ENCODE data around the gene MAPKAP1.

MAPKAP1 gene

GRCh38 chr9:125707472-125707804 lies 430 bp upstream of the MAPKAP1 start:
- ATAC-seq = peak; percentile 16
- TF ChIP-seq ESRRG (CRISPR knock-in tag; IDR thresholded peaks at IDR 0.05) (no peak), PPARA (CRISPR knock-in tag; IDR thresholded peaks at IDR 0.05; ENCODE audit: borderline replicate concordance) (no peak), TSHZ2 (CRISPR knock-in tag; IDR thresholded peaks at IDR 0.05) (no peak), ZFP30 (CRISPR knock-in tag; IDR thresholded peaks at IDR 0.05) (no peak), ZFP3 (CRISPR knock-in tag; IDR thresholded peaks at IDR 0.05) (no peak), ZNF565 (CRISPR knock-in tag; conservative IDR thresholded peaks at IDR 0.05; ENCODE audit: low read depth) (no peak), ISL1 (CRISPR knock-in tag; IDR thresholded peaks at IDR 0.05) (no peak), CREB5 (CRISPR knock-in tag; IDR thresholded peaks at IDR 0.05; ENCODE audit: low read depth) (no peak), CSDC2 (CRISPR knock-in tag; IDR thresholded peaks at IDR 0.05) (no peak), BACH2 (CRISPR knock-in tag; IDR thresholded peaks at IDR 0.05; ENCODE audit: borderline replicate concordance) (no peak), GLIS3 (CRISPR knock-in tag; IDR thresholded peaks at IDR 0.05) (no peak)
- TF ChIP-seq, protein P1, sequence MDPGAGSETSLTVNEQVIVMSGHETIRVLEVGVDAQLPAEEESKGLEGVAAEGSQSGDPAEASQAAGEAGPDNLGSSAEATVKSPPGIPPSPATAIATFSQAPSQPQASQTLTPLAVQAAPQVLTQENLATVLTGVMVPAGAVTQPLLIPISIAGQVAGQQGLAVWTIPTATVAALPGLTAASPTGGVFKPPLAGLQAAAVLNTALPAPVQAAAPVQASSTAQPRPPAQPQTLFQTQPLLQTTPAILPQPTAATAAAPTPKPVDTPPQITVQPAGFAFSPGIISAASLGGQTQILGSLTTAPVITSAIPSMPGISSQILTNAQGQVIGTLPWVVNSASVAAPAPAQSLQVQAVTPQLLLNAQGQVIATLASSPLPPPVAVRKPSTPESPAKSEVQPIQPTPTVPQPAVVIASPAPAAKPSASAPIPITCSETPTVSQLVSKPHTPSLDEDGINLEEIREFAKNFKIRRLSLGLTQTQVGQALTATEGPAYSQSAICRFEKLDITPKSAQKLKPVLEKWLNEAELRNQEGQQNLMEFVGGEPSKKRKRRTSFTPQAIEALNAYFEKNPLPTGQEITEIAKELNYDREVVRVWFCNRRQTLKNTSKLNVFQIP (CRISPR knock-in tag; IDR thresholded peaks at IDR 0.05; ENCODE audit: borderline replicate concordance, low read depth) = no peak

DNA sequence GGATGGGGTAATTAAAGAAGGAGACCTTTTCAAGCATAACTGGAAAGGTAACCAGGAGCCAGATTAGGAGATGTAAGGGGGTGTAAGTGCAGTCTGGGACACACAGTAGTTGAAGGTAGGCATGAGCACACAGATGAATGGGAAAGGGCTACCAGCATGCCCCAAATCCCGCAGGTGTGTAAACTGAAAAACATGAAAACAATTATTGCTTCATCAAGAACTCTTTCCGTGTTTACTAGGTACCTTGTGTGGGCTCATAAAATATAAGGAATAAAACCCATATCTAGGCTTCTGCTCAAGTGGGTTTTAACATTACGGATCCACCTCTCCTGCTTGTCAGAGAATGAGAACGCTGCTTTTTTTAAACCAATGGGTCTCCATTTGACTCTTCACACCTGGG lies 1.1 kb downstream of the MAPKAP1 start:
- ATAC-seq = no peak
- TF ChIP-seq, protein P1 (CRISPR knock-in tag; IDR thresholded peaks at IDR 0.05; ENCODE audit: borderline replicate concordance, low read depth) = no peak
- no peak for TF ChIP-seq ARNTL (CRISPR knock-in tag; IDR thresholded peaks at IDR 0.05; ENCODE audit: borderline replicate concordance, low read depth)
- no peak for TF ChIP-seq ZNF70 (CRISPR knock-in tag; IDR thresholded peaks at IDR 0.05)
- no peak for TF ChIP-seq RARB (CRISPR knock-in tag; IDR thresholded peaks at IDR 0.05)
- TF ChIP-seq ESRRG (CRISPR knock-in tag; IDR thresholded peaks at IDR 0.05) = no peak
- no peak for TF ChIP-seq GLIS3 (CRISPR knock-in tag; IDR thresholded peaks at IDR 0.05)
- TF ChIP-seq ZC3H10 (CRISPR knock-in tag; IDR thresholded peaks at IDR 0.05) = no peak
- no peak for TF ChIP-seq SNAI2 (CRISPR knock-in tag; IDR thresholded peaks at IDR 0.05)
- no peak for TF ChIP-seq ISL1 (CRISPR knock-in tag; IDR thresholded peaks at IDR 0.05)
- TF ChIP-seq TSHZ2 (CRISPR knock-in tag; IDR thresholded peaks at IDR 0.05) = no peak
- TF ChIP-seq OSR1 (CRISPR knock-in tag; IDR thresholded peaks at IDR 0.05) = no peak
- TF ChIP-seq ZFP30 (CRISPR knock-in tag; IDR thresholded peaks at IDR 0.05) = no peak
- no peak for TF ChIP-seq CSRNP3 (CRISPR knock-in tag; IDR thresholded peaks at IDR 0.05)
- no peak for TF ChIP-seq ZNF565 (CRISPR knock-in tag; conservative IDR thresholded peaks at IDR 0.05; ENCODE audit: low read depth)
- no peak for TF ChIP-seq PPARA (CRISPR knock-in tag; IDR thresholded peaks at IDR 0.05; ENCODE audit: borderline replicate concordance)
- TF ChIP-seq TCF4 (CRISPR knock-in tag; IDR thresholded peaks at IDR 0.05; ENCODE audit: borderline replicate concordance) = no peak
